Ectodermal cell (in vitro differentiated cells): ENCODE results near the gene TUBB.

Source experiments
- H3K27ac ChIP-seq: 2 replicates; pipeline ENCODE4 v1.7.0; 2013; ENCODE audit warnings: mild to moderate bottlenecking, low read depth, low read length; ENCODE audit not compliant: insufficient read depth, poor library complexity, severe bottlenecking
- H3K27me3 ChIP-seq: 2 replicates; pipeline ENCODE4 v1.7.0; 2013; ENCODE audit warnings: mild to moderate bottlenecking, low read length; ENCODE audit not compliant: insufficient read depth, control insufficient read depth, poor library complexity, severe bottlenecking
- H3K36me3 ChIP-seq: one replicate; pipeline ENCODE4 v1.7.0; 2013; ENCODE audit warnings: low read length; ENCODE audit not compliant: control insufficient read depth, insufficient read depth
- H3K4me1 ChIP-seq: one replicate; pipeline ENCODE4 v1.7.0; 2013; ENCODE audit warnings: low read length; ENCODE audit not compliant: control insufficient read depth, insufficient read depth
- H3K4me3 ChIP-seq: 2 replicates; pipeline ENCODE4 v1.7.0; 2013; ENCODE audit warnings: low read depth, low read length, control low read depth; ENCODE audit not compliant: insufficient read depth
- H3K9me3 ChIP-seq: 2 replicates; pipeline ENCODE4 v1.7.0; 2013; ENCODE audit warnings: mild to moderate bottlenecking, low read length, moderate library complexity; ENCODE audit not compliant: control insufficient read depth
- WGBS, 2 experiments: methylation state at CpG; one replicate each; pipeline ENCODE4 v1.1.7; 2013; ENCODE audit warnings: missing lambda C conversion rate in 2 of 2; 5-methylcytosine and 5-hydroxymethylcytosine counted together

The TUBB gene

GRCh38 chr6:30726506-30727413 lies 6.6 kb downstream of the TUBB start:
- Histone ChIP-seq H3K9me3 (no peaks in the 10 kb centered on the region), H3K36me3 (peaks cover 38% of the 10 kb centered on the region), H3K4me3 (no peak overlapping the region), H3K4me1 (peaks cover 12% of the 10 kb centered on the region), H3K27me3 (no peaks in the 10 kb centered on the region), H3K27ac (no peak overlapping the region)
- WGBS, 2 experiments, result 91% methylated on average over 11 of the region's 11 CpGs

- 89 to 96% methylated on average over 7 of the region's 7 CpGs for WGBS, 2 experiments
- Histone ChIP-seq H3K36me3 (peaks cover 34% of the 10 kb centered on the region), H3K4me1 (peaks cover 8% of the 10 kb centered on the region), H3K27ac (no peak overlapping the region), H3K27me3 (no peaks in the 10 kb centered on the region), H3K9me3 (no peaks in the 10 kb centered on the region), H3K4me3 (no peak overlapping the region)
Observed at GRCh38 chr6:30727920-30728553, 7.9 kb downstream of the TUBB start.

GRCh38 chr6:30730601-30731435 lies 10.7 kb downstream of the TUBB start:
- H3K27me3 ChIP-seq, result no peaks in the 10 kb centered on the region
- H3K4me1 ChIP-seq, result no peaks in the 10 kb centered on the region
- no peak overlapping the region for H3K27ac ChIP-seq
- no peaks in the 10 kb centered on the region for H3K9me3 ChIP-seq
- H3K4me3 ChIP-seq, result no peak overlapping the region
- H3K36me3 ChIP-seq, result peaks cover 19% of the 10 kb centered on the region
- 79 to 81% methylated on average over 30 of the region's 30 CpGs for WGBS, 2 experiments

GRCh38 chr6:30732237-30732943 lies 12.2 kb downstream of the TUBB start:
- Histone ChIP-seq H3K9me3 (no peaks in the 10 kb centered on the region), H3K27me3 (no peaks in the 10 kb centered on the region), H3K4me1 (no peaks in the 10 kb centered on the region), H3K27ac (no peak overlapping the region), H3K36me3 (peaks cover 24% of the 10 kb centered on the region), H3K4me3 (no peak overlapping the region)
- WGBS, 2 experiments, result 92 to 94% methylated on average over 12 of the region's 12 CpGs

GRCh38 chr6:30735668-30736314 lies 15.6 kb downstream of the TUBB start:
- H3K4me1 ChIP-seq, result no peaks in the 10 kb centered on the region
- H3K4me3 ChIP-seq, result no peak overlapping the region
- H3K9me3 ChIP-seq, result no peaks in the 10 kb centered on the region
- peaks cover 25% of the 10 kb centered on the region for H3K36me3 ChIP-seq
- 96% methylated on average over 8 of the region's 8 CpGs for WGBS, 2 experiments
- H3K27me3 ChIP-seq, result no peaks in the 10 kb centered on the region
- H3K27ac ChIP-seq, result no peak overlapping the region

- Histone ChIP-seq H3K9me3 (no peaks in the 10 kb centered on the region), H3K27me3 (peaks cover 9% of the 10 kb centered on the region), H3K27ac (no peak overlapping the region), H3K4me1 (peaks cover 9% of the 10 kb centered on the region), H3K4me3 (no peak overlapping the region), H3K36me3 (peaks cover 25% of the 10 kb centered on the region)
- 95 to 97% methylated on average over 5 of the region's 6 CpGs for WGBS, 2 experiments
Observed at GRCh38 chr6:30738532-30738931, 18.4 kb downstream of the TUBB start.

GRCh38 chr6:30740540-30740870 lies 20.4 kb downstream of the TUBB start:
- no peak overlapping the region for H3K27ac ChIP-seq
- WGBS, 2 experiments, result 96 to 99% methylated on average over 2 of the region's 2 CpGs
- H3K4me1 ChIP-seq, result peaks cover 9% of the 10 kb centered on the region
- H3K9me3 ChIP-seq, result no peaks in the 10 kb centered on the region
- H3K36me3 ChIP-seq, result peaks cover 18% of the 10 kb centered on the region
- H3K4me3 ChIP-seq, result no peak overlapping the region
- peaks cover 18% of the 10 kb centered on the region for H3K27me3 ChIP-seq

GRCh38 chr6:30741063-30741779 lies 21.1 kb downstream of the TUBB start:
- WGBS, 2 experiments, result 90 to 91% methylated on average over 8 of the region's 8 CpGs
- peaks cover 18% of the 10 kb centered on the region for H3K36me3 ChIP-seq
- H3K27ac ChIP-seq, result no peak overlapping the region

GRCh38 chr6:30741789-30742315 lies 21.7 kb downstream of the TUBB start:
- WGBS, 2 experiments, result 22 to 25% methylated on average over 13 of the region's 13 CpGs
- H3K36me3 ChIP-seq, result peaks cover 17% of the 10 kb centered on the region
- peaks cover 18% of the 10 kb centered on the region for H3K27me3 ChIP-seq
- peak overlapping the region; percentile 77 for H3K4me3 ChIP-seq
- peaks cover 9% of the 10 kb centered on the region for H3K4me1 ChIP-seq
- H3K27ac ChIP-seq, result no peak overlapping the region
- no peaks in the 10 kb centered on the region for H3K9me3 ChIP-seq

More at GRCh38 chr6:30741063-30741779, 21.1 kb downstream of the TUBB start:
- Histone ChIP-seq H3K4me1 (peaks cover 9% of the 10 kb centered on the region), H3K27me3 (peaks cover 18% of the 10 kb centered on the region), H3K9me3 (no peaks in the 10 kb centered on the region), H3K4me3 (peak overlapping the region; percentile 77)
